ENCODE results near the gene BEGAIN. TPM values are rescaled to one million over a fixed set of nuclear protein-coding genes. Genes with fewer than 3 reads are reported as not detected.

Gene BEGAIN
- total RNA-seq, 1 donor from 2014 or later: 3.2 TPM

- TF ChIP-seq, protein P1, sequence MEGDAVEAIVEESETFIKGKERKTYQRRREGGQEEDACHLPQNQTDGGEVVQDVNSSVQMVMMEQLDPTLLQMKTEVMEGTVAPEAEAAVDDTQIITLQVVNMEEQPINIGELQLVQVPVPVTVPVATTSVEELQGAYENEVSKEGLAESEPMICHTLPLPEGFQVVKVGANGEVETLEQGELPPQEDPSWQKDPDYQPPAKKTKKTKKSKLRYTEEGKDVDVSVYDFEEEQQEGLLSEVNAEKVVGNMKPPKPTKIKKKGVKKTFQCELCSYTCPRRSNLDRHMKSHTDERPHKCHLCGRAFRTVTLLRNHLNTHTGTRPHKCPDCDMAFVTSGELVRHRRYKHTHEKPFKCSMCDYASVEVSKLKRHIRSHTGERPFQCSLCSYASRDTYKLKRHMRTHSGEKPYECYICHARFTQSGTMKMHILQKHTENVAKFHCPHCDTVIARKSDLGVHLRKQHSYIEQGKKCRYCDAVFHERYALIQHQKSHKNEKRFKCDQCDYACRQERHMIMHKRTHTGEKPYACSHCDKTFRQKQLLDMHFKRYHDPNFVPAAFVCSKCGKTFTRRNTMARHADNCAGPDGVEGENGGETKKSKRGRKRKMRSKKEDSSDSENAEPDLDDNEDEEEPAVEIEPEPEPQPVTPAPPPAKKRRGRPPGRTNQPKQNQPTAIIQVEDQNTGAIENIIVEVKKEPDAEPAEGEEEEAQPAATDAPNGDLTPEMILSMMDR (IDR thresholded peaks at IDR 0.05; ENCODE audit: insufficient read depth, low read length, poor library complexity, severe bottlenecking): no peak
- Histone ChIP-seq H3K36me3 (ENCODE audit: control insufficient read depth, insufficient read depth, low read length) (no peaks in the 10 kb centered on the region), H3K4me3 (ENCODE audit: low read depth, low read length) (no peak overlapping the region), H3K27me3 (ENCODE audit: control insufficient read depth, insufficient read depth, low read length) (peaks cover 14% of the 10 kb centered on the region)
- no peak for DNase-seq (ENCODE audit: low read depth)
Observed at GRCh38 chr14:100556936-100557505, 30.2 kb downstream of the BEGAIN start.

DNA sequence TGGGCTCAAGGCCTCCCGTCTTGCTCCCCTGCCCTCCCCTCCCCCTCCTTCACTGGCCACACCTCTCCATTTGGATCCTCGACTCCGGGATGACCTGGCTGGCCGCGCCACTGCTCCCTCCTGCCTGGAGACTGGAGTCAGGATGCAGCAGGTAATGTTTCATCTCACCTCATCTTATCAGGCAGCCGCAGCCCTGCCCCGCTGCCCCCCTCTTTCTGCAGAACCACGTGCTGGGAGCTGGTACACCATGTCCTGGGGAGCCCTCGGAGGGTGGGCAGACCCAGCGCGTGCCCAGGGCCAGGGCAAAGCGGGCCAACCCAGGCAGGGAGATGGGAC lies 31.1 kb downstream of the BEGAIN start:
- TF ChIP-seq, protein P1 (IDR thresholded peaks at IDR 0.05; ENCODE audit: insufficient read depth, low read length, poor library complexity, severe bottlenecking): no peak
- H3K27me3 ChIP-seq (ENCODE audit: control insufficient read depth, insufficient read depth, low read length): peaks cover 14% of the 10 kb centered on the region
- no peaks in the 10 kb centered on the region for H3K36me3 ChIP-seq (ENCODE audit: control insufficient read depth, insufficient read depth, low read length)
- DNase-seq (ENCODE audit: low read depth): no peak
- no peak overlapping the region for H3K4me3 ChIP-seq (ENCODE audit: low read depth, low read length)

- DNase-seq (ENCODE audit: low read depth): no peak
- TF ChIP-seq, protein P1 (IDR thresholded peaks at IDR 0.05; ENCODE audit: insufficient read depth, low read length, poor library complexity, severe bottlenecking): no peak
- H3K4me3 ChIP-seq (ENCODE audit: low read depth, low read length): no peak overlapping the region
- H3K27me3 ChIP-seq (ENCODE audit: control insufficient read depth, insufficient read depth, low read length): peaks cover 14% of the 10 kb centered on the region
- H3K36me3 ChIP-seq (ENCODE audit: control insufficient read depth, insufficient read depth, low read length): no peaks in the 10 kb centered on the region
Observed at GRCh38 chr14:100555436-100556139, 31.6 kb downstream of the BEGAIN start.

- H3K27me3 ChIP-seq (ENCODE audit: control insufficient read depth, insufficient read depth, low read length): peaks cover 14% of the 10 kb centered on the region
- TF ChIP-seq, protein P1 (IDR thresholded peaks at IDR 0.05; ENCODE audit: insufficient read depth, low read length, poor library complexity, severe bottlenecking): no peak
Observed at GRCh38 chr14:100554696-100555320, 32.4 kb downstream of the BEGAIN start.

GRCh38 chr14:100554082-100554677 lies 33.0 kb downstream of the BEGAIN start:
- no peak for DNase-seq (ENCODE audit: low read depth)

More at GRCh38 chr14:100554696-100555320, 32.4 kb downstream of the BEGAIN start:
- Histone ChIP-seq H3K4me3 (ENCODE audit: low read depth, low read length) (no peak overlapping the region), H3K36me3 (ENCODE audit: control insufficient read depth, insufficient read depth, low read length) (no peaks in the 10 kb centered on the region)
- no peak for DNase-seq (ENCODE audit: low read depth)

More at GRCh38 chr14:100554082-100554677, 33.0 kb downstream of the BEGAIN start:
- Histone ChIP-seq H3K27me3 (ENCODE audit: control insufficient read depth, insufficient read depth, low read length) (peaks cover 17% of the 10 kb centered on the region), H3K36me3 (ENCODE audit: control insufficient read depth, insufficient read depth, low read length) (no peaks in the 10 kb centered on the region), H3K4me3 (ENCODE audit: low read depth, low read length) (no peak overlapping the region)
- TF ChIP-seq, protein P1 (IDR thresholded peaks at IDR 0.05; ENCODE audit: insufficient read depth, low read length, poor library complexity, severe bottlenecking): no peak
